ENCODE measurements around the gene CD99L2. TPM values are rescaled to one million over a fixed set of nuclear protein-coding genes. Genes with fewer than 3 reads are reported as not detected.

Gene CD99L2, protein sequence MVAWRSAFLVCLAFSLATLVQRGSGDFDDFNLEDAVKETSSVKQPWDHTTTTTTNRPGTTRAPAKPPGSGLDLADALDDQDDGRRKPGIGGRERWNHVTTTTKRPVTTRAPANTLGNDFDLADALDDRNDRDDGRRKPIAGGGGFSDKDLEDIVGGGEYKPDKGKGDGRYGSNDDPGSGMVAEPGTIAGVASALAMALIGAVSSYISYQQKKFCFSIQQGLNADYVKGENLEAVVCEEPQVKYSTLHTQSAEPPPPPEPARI
- polyA plus RNA-seq (2013, experiment 1 of 2): 3.3 TPM
- polyA plus RNA-seq (2013, experiment 2 of 2): 3.6 TPM

DNA sequence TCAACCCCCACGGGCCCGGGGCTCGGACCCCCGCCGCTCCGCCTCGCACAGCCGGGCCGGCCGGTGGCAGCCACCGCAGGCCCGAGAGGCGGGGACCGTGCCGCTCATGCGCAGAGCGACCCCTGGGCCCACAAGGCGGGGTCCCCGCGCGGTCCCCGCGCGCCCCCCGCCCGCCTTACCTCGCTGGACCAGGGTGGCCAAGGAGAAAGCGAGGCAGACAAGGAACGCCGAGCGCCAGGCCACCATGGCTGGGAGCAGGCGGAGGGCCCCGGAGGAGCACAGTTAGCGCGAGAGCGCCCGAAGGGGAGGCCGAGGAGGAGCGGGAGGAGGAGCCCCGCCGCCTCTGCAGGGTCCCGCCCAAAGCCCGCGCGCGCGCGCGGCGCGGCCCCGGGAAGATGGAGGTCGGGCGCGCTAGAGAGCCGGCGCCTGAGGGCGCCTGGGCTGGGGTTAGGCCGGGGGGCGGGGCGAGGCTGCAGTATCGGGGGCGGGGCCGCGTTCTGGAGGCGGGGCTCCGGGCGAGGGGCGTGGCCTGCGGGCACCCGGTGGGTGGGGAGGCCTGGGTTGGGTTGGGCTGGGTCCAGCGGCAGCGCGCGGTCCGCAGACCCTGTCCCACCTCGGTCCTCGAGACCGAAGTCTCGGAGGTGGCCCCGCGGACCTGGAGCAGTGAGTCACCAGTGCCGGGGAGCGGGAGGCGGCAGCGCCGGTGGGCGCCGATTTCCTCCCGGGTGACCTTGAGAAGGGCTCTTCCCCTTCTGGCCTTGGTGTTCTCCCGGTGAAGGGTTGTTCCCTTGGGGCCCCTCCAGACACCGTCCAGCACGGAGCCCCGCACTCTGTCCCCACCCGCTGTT lies at the start of gene CD99L2:
TSS of gene CD99L2 (minus strand) at position 326 of the 848 bp plus-strand sequence. CDS start at position 246, 80 bp downstream.
- Histone ChIP-seq H3K4me2 (ENCODE audit: low read length) (peak within 1 kb of the TSS; percentile 80), H3K79me2 (ENCODE audit: control insufficient read depth, insufficient read depth, low read length) (no peaks in the 10 kb centered on the region), H3K56ac (ENCODE audit: low read length) (peak within 1 kb of the TSS; percentile 86), H3K18ac (ENCODE audit: low read length) (peak within 1 kb of the TSS; percentile 94), H3K4ac (ENCODE audit: low read depth, low read length) (peak within 1 kb of the TSS; percentile 55), H3K9ac (ENCODE audit: low read length) (peak within 1 kb of the TSS; percentile 79), H4K5ac (ENCODE audit: low read length) (no peak within 1 kb of the TSS), H3K79me1 (ENCODE audit: low read length) (no peaks in the 10 kb centered on the region), H2BK5ac (ENCODE audit: low read length) (no peak within 1 kb of the TSS), H3K36me3 (ENCODE audit: control insufficient read depth, insufficient read depth, low read length) (no peaks in the 10 kb centered on the region), H2BK15ac (replicated peaks; ENCODE audit: low read depth) (no peak within 1 kb of the TSS), H3K27ac (ENCODE audit: low read depth, low read length) (peak within 1 kb of the TSS; percentile 57), H3K23ac (ENCODE audit: low read length) (no peak within 1 kb of the TSS), H4K8ac (ENCODE audit: low read depth, low read length) (peak within 1 kb of the TSS; percentile 95), H3K4me1 (ENCODE audit: control insufficient read depth, low read depth, low read length) (no peaks in the 10 kb centered on the region), H3K4me3 (ENCODE audit: low read length) (peak within 1 kb of the TSS; percentile 51), H2BK120ac (ENCODE audit: low read depth, low read length) (peak within 1 kb of the TSS; percentile 38), H3K27me3 (ENCODE audit: insufficient read depth, low read length, poor library complexity) (no peaks in the 10 kb centered on the region), H2AK5ac (ENCODE audit: low read length) (no peak within 1 kb of the TSS)
- WGBS (ENCODE audit: extremely low coverage, insufficient coverage, low lambda C conversion rate): no CpG with 5 or more reads among the region's 95 CpGs
- peak; percentile 91 for DNase-seq

DNA sequence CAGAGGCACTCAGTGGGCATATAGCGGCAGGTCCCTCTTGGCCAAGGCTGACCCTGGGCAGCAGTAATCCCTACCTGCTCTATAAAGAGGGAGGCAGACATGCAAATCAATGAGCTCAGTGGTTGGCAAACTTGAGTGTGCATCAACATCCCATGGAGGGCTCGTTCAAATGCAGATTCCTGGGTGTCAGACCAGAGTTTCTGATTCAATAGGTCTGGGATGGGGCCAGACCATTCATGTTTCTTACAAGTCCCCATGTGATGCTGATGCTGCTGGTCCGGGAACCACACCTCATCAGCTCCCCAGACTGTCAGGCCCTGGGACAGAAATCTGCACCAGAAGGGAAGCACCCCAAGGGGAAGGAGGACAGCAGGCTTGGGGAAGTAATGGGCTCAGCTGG lies 45.8 kb upstream of the CD99L2 start:
- H4K8ac ChIP-seq (ENCODE audit: low read depth, low read length): no peak overlapping the region
- no CpG with 5 or more reads among the region's 3 CpGs for WGBS (ENCODE audit: extremely low coverage, insufficient coverage, low lambda C conversion rate)
- H2BK5ac ChIP-seq (ENCODE audit: low read length): no peak overlapping the region
- no peak overlapping the region for H2BK15ac ChIP-seq (replicated peaks; ENCODE audit: low read depth)
- no peaks in the 10 kb centered on the region for H3K27me3 ChIP-seq (ENCODE audit: insufficient read depth, low read length, poor library complexity)
- H3K9ac ChIP-seq (ENCODE audit: low read length): no peak overlapping the region
- H3K18ac ChIP-seq (ENCODE audit: low read length): no peak overlapping the region
- no peak overlapping the region for H3K56ac ChIP-seq (ENCODE audit: low read length)
- no peak overlapping the region for H3K4me2 ChIP-seq (ENCODE audit: low read length)
- no peaks in the 10 kb centered on the region for H3K36me3 ChIP-seq (ENCODE audit: control insufficient read depth, insufficient read depth, low read length)
- H3K79me2 ChIP-seq (ENCODE audit: control insufficient read depth, insufficient read depth, low read length): no peaks in the 10 kb centered on the region
- H3K4me3 ChIP-seq (ENCODE audit: low read length): no peak overlapping the region
- no peak overlapping the region for H3K27ac ChIP-seq (ENCODE audit: low read depth, low read length)
- H3K79me1 ChIP-seq (ENCODE audit: low read length): no peaks in the 10 kb centered on the region
- no peak overlapping the region for H2BK120ac ChIP-seq (ENCODE audit: low read depth, low read length)
- no peak overlapping the region for H3K4ac ChIP-seq (ENCODE audit: low read depth, low read length)
- H3K23ac ChIP-seq (ENCODE audit: low read length): no peak overlapping the region
- no peak overlapping the region for H2AK5ac ChIP-seq (ENCODE audit: low read length)
- DNase-seq: no peak
- H4K5ac ChIP-seq (ENCODE audit: low read length): no peak overlapping the region
- no peaks in the 10 kb centered on the region for H3K4me1 ChIP-seq (ENCODE audit: control insufficient read depth, low read depth, low read length)

DNA sequence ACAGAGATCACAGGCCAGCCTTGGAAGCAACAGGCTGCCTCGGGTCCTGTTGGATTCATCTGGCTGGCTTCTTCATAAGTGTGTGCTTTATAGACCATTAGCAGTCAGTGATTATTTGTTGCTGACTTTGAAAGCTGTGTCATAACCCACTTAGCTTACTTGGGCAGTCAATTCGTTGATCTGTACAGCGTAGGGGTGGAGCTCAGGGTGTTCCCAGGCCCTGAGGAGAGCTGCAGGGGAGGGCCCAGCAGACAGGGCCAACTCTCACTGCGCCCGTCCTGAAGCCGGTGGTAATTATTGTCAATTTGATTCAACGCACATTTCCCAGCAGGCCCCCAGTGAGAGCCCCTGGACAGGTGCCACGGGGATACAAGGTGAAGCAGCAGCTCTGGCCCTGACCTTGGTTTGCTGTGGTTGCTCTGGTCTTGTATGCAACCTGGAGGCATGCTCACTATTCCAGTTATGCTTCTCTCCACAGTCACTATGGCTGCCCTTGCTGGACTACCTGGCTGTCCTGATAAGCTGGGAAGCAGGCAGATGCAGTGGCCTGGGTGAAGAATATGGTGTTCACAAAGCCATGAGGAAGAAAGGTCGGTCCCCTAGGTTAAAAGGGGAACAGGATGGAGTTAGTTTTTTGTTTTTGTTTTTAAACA lies 44.6 kb upstream of the CD99L2 start:
- no peaks in the 10 kb centered on the region for H3K36me3 ChIP-seq (ENCODE audit: control insufficient read depth, insufficient read depth, low read length)

DNA sequence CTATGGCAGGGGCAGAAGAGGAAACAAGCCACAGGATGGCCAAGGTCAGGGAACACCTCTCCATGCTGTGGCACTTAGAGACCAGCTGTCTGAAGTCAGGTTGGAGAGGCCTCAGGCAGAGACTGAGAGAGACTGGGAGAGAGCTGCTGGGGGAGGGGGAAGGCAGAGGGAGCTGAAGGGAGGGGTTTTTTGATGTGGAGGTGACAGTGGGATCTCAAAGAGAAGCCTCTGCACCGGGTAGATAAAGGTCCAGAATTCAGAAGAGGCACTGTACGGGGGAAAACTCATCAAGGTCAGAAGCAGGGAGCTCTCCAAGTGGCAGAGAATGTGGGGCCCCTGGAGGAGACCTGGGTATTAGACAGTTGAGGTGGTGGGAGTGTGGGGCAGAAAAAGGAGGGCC lies 43.1 kb upstream of the CD99L2 start:
- Histone ChIP-seq H2BK15ac (replicated peaks; ENCODE audit: low read depth) (no peak overlapping the region), H3K18ac (ENCODE audit: low read length) (no peak overlapping the region), H3K9ac (ENCODE audit: low read length) (no peak overlapping the region), H3K4me2 (ENCODE audit: low read length) (no peak overlapping the region), H3K4me1 (ENCODE audit: control insufficient read depth, low read depth, low read length) (no peaks in the 10 kb centered on the region), H2BK5ac (ENCODE audit: low read length) (no peak overlapping the region), H3K4me3 (ENCODE audit: low read length) (no peak overlapping the region), H3K4ac (ENCODE audit: low read depth, low read length) (no peak overlapping the region), H4K8ac (ENCODE audit: low read depth, low read length) (no peak overlapping the region), H3K36me3 (ENCODE audit: control insufficient read depth, insufficient read depth, low read length) (no peaks in the 10 kb centered on the region), H2AK5ac (ENCODE audit: low read length) (no peak overlapping the region), H3K79me2 (ENCODE audit: control insufficient read depth, insufficient read depth, low read length) (no peaks in the 10 kb centered on the region), H3K27me3 (ENCODE audit: insufficient read depth, low read length, poor library complexity) (no peaks in the 10 kb centered on the region), H3K23ac (ENCODE audit: low read length) (no peak overlapping the region), H3K27ac (ENCODE audit: low read depth, low read length) (no peak overlapping the region), H4K5ac (ENCODE audit: low read length) (no peak overlapping the region), H3K56ac (ENCODE audit: low read length) (no peak overlapping the region), H2BK120ac (ENCODE audit: low read depth, low read length) (no peak overlapping the region), H3K79me1 (ENCODE audit: low read length) (no peaks in the 10 kb centered on the region)
- DNase-seq: no peak
- WGBS (ENCODE audit: extremely low coverage, insufficient coverage, low lambda C conversion rate): no CpG with 5 or more reads among the region's 2 CpGs

More for the DNA sequence above, 44.6 kb upstream of the CD99L2 start:
- no peak overlapping the region for H3K18ac ChIP-seq (ENCODE audit: low read length)
- H3K56ac ChIP-seq (ENCODE audit: low read length): no peak overlapping the region
- no peak for DNase-seq
- no peaks in the 10 kb centered on the region for H3K79me2 ChIP-seq (ENCODE audit: control insufficient read depth, insufficient read depth, low read length)
- H3K4me1 ChIP-seq (ENCODE audit: control insufficient read depth, low read depth, low read length): no peaks in the 10 kb centered on the region
- no peaks in the 10 kb centered on the region for H3K79me1 ChIP-seq (ENCODE audit: low read length)
- H3K9ac ChIP-seq (ENCODE audit: low read length): no peak overlapping the region
- H2BK120ac ChIP-seq (ENCODE audit: low read depth, low read length): no peak overlapping the region
- H3K27me3 ChIP-seq (ENCODE audit: insufficient read depth, low read length, poor library complexity): no peaks in the 10 kb centered on the region
- no peak overlapping the region for H2BK15ac ChIP-seq (replicated peaks; ENCODE audit: low read depth)
- no peak overlapping the region for H3K4ac ChIP-seq (ENCODE audit: low read depth, low read length)
- H2BK5ac ChIP-seq (ENCODE audit: low read length): no peak overlapping the region
- no peak overlapping the region for H2AK5ac ChIP-seq (ENCODE audit: low read length)
- H3K4me3 ChIP-seq (ENCODE audit: low read length): no peak overlapping the region
- no peak overlapping the region for H4K5ac ChIP-seq (ENCODE audit: low read length)
- H3K23ac ChIP-seq (ENCODE audit: low read length): no peak overlapping the region
- no peak overlapping the region for H3K4me2 ChIP-seq (ENCODE audit: low read length)
- H3K27ac ChIP-seq (ENCODE audit: low read depth, low read length): no peak overlapping the region
- no CpG with 5 or more reads among the region's 9 CpGs for WGBS (ENCODE audit: extremely low coverage, insufficient coverage, low lambda C conversion rate)
- H4K8ac ChIP-seq (ENCODE audit: low read depth, low read length): no peak overlapping the region

DNA sequence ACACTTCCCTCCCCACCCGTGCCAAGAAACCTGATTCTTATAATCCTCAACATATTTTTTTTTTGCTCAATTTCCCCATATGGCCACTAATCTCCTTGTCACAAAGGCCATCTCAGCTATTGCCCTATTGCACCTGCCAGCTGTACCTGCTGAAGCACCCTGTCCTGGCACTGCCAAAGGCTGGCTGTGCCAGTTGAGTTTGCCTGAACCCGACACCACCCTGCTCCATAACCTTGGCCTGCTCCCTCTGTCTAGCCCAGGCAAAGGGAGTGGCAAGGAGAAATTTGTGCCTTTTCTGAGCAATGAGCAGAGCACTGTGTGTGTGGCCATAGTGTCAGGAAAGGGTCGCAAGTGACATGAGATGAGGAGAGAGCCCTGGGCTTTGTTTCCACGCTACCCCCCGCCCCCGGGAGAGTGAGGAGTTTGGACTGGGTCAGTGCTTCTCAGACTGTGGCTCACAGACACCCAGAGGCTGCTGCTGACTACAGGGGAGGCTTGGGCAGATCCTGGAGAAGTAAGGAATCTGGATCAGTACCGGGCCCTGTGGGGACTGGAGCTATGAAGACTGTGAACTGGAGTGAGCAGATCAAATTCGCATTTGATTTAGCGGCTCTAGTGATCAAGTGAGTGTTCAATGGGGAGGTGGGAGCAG lies 42.5 kb upstream of the CD99L2 start:
- Histone ChIP-seq H3K4ac (ENCODE audit: low read depth, low read length) (no peak overlapping the region), H2BK15ac (replicated peaks; ENCODE audit: low read depth) (no peak overlapping the region), H3K79me2 (ENCODE audit: control insufficient read depth, insufficient read depth, low read length) (no peaks in the 10 kb centered on the region), H3K9ac (ENCODE audit: low read length) (no peak overlapping the region), H3K18ac (ENCODE audit: low read length) (no peak overlapping the region), H4K8ac (ENCODE audit: low read depth, low read length) (no peak overlapping the region), H3K4me3 (ENCODE audit: low read length) (no peak overlapping the region), H3K79me1 (ENCODE audit: low read length) (no peaks in the 10 kb centered on the region), H2BK120ac (ENCODE audit: low read depth, low read length) (no peak overlapping the region), H3K27ac (ENCODE audit: low read depth, low read length) (no peak overlapping the region), H3K4me1 (ENCODE audit: control insufficient read depth, low read depth, low read length) (no peaks in the 10 kb centered on the region), H3K56ac (ENCODE audit: low read length) (no peak overlapping the region), H3K36me3 (ENCODE audit: control insufficient read depth, insufficient read depth, low read length) (no peaks in the 10 kb centered on the region), H3K4me2 (ENCODE audit: low read length) (no peak overlapping the region), H2AK5ac (ENCODE audit: low read length) (no peak overlapping the region), H3K27me3 (ENCODE audit: insufficient read depth, low read length, poor library complexity) (no peaks in the 10 kb centered on the region), H2BK5ac (ENCODE audit: low read length) (no peak overlapping the region), H3K23ac (ENCODE audit: low read length) (no peak overlapping the region), H4K5ac (ENCODE audit: low read length) (no peak overlapping the region)
- no peak for DNase-seq
- WGBS (ENCODE audit: extremely low coverage, insufficient coverage, low lambda C conversion rate): no CpG with 5 or more reads among the region's 9 CpGs
